ENCODE results near the gene ZNHIT2. TPM values are rescaled to one million over a fixed set of nuclear protein-coding genes. Genes with fewer than 3 reads are reported as not detected.

Gene ZNHIT2
- total and polyA plus RNA-seq, 2 experiments from 2014 or later: 17.7 to 18.1 TPM

GRCh38 chr11:65156256-65156655, 38.8 kb upstream of the ZNHIT2 start:
- Mint-ChIP-seq H3K27ac (no peak overlapping the region), H3K9me3 (no peaks in the 10 kb centered on the region), H3K4me3 (no peak overlapping the region), H3K36me3 (ENCODE audit: low read depth) (no peaks in the 10 kb centered on the region; the same call in 2 of the 3 replicates), H3K27me3 (ENCODE audit: insufficient read depth, low read depth, poor library complexity) (peaks cover 3% of the 10 kb centered on the region), H3K4me1 (no peaks in the 10 kb centered on the region)
- no peak overlapping the region for H3K4me2 ChIP-seq
- H3K79me2 ChIP-seq (replicated peaks; ENCODE audit: insufficient read depth): no peaks in the 10 kb centered on the region
- no peaks in the 10 kb centered on the region for H4K20me1 ChIP-seq (replicated peaks; ENCODE audit: insufficient read depth)
- H2AFZ ChIP-seq: no peak overlapping the region
- ATAC-seq (no peak), DNase-seq (ENCODE audit: low spot score) (no peak)
- H3K27ac ChIP-seq (ENCODE audit: low read depth): no peak overlapping the region
- H3K36me3 ChIP-seq (ENCODE audit: insufficient read depth): no peaks in the 10 kb centered on the region
- no peaks in the 10 kb centered on the region for H3K27me3 ChIP-seq (ENCODE audit: insufficient read depth)
- H3K4me3 ChIP-seq: no peak overlapping the region
- no peaks in the 10 kb centered on the region for H3K4me1 ChIP-seq (ENCODE audit: insufficient read depth)
- H3F3A ChIP-seq (replicated peaks; ENCODE audit: low read depth): no peaks in the 10 kb centered on the region
- TF ChIP-seq REST (IDR thresholded peaks at IDR 0.05; ENCODE audit: unreplicated experiment) (no peak), CREB1 (CRISPR knock-in tag; IDR thresholded peaks at IDR 0.05; ENCODE audit: low read depth) (no peak), ZNF462 (CRISPR knock-in tag; IDR thresholded peaks at IDR 0.05) (no peak), ZNF114 (CRISPR knock-in tag; IDR thresholded peaks at IDR 0.05) (no peak), JUNB (IDR thresholded peaks at IDR 0.05; ENCODE audit: unreplicated experiment) (no peak), NANOG (IDR thresholded peaks at IDR 0.05; ENCODE audit: borderline replicate concordance) (no peak), EZH2phosphoT487 (IDR thresholded peaks at IDR 0.05; ENCODE audit: unreplicated experiment) (no peak), ZNF331 (CRISPR knock-in tag; IDR thresholded peaks at IDR 0.05; ENCODE audit: low read depth) (no peak)
- TF ChIP-seq, protein P1, sequence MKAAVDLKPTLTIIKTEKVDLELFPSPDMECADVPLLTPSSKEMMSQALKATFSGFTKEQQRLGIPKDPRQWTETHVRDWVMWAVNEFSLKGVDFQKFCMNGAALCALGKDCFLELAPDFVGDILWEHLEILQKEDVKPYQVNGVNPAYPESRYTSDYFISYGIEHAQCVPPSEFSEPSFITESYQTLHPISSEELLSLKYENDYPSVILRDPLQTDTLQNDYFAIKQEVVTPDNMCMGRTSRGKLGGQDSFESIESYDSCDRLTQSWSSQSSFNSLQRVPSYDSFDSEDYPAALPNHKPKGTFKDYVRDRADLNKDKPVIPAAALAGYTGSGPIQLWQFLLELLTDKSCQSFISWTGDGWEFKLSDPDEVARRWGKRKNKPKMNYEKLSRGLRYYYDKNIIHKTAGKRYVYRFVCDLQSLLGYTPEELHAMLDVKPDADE (IDR thresholded peaks at IDR 0.05): no peak
- no peaks in the 10 kb centered on the region for H3K9me2 ChIP-seq (ENCODE audit: insufficient read depth)

All from GM23338 (cell line).